PC-3 (cell line): ENCODE data around the gene PSMA3. TPM values are rescaled to one million over a fixed set of nuclear protein-coding genes. Genes with fewer than 3 reads are reported as not detected.

Experiments used
- ATAC-seq: fragments of 200-7000 bp; cut with Tn5 transposase; 2 replicates; pipeline ENCODE4 v1.9.1; 2020; ENCODE audit warnings: mild to moderate bottlenecking, moderate library complexity
- BruUV-seq: library from RNA; stranded (reverse); fragments of 400-500 nt; replicated peaks from 2 replicates; lab custom pipeline; 2021; lab: Mats Ljungman, UMichigan
- CTCF ChIA-PET: fragments of 300-600 bp; sonication (Branson Sonifier 250); formaldehyde crosslinking; loops from one replicate; lab custom pipeline; 2022; ENCODE audit warnings: antibody characterized with exemption; lab: Charles Lee
- POLR2A ChIA-PET: fragments of 300-600 bp; sonication (Branson Sonifier 250); formaldehyde crosslinking; loops from one replicate; lab custom pipeline; 2022; ENCODE audit warnings: antibody characterized with exemption; ENCODE audit not compliant: unreplicated experiment; lab: Charles Lee
- DNase-seq: peaks from one replicate; pipeline ENCODE4 v3.0.0-alpha.2; 2015
- H2AFZ ChIP-seq: fragments of 300-600 bp; sonication (generic); 2 replicates; pipeline ENCODE4 v1.6.0; 2016; ENCODE audit warnings: antibody characterized with exemption, low read length
- H3F3A ChIP-seq: fragments of 300-600 bp; sonication (generic); one replicate; pipeline ENCODE4 v1.6.0; 2017; ENCODE audit warnings: antibody characterized with exemption, low read length, control low read depth, mild to moderate bottlenecking; ENCODE audit not compliant: unreplicated experiment
- H3K27ac ChIP-seq: fragments of 300-600 bp; sonication (generic); 2 replicates; pipeline ENCODE4 v1.5.1; 2016; ENCODE audit warnings: mild to moderate bottlenecking, low read length
- H3K27me3 ChIP-seq: fragments of 300-600 bp; sonication (generic); 2 replicates; pipeline ENCODE4 v1.6.1; 2016; ENCODE audit warnings: low read length, mixed read lengths
- H3K36me3 ChIP-seq: fragments of 300-600 bp; sonication (generic); 2 replicates; pipeline ENCODE4 v1.6.1; 2016; ENCODE audit warnings: low read depth, mixed run types, low read length, mixed read lengths
- H3K4me1 ChIP-seq: fragments of 300-600 bp; sonication (generic); 2 replicates; pipeline ENCODE4 v1.5.1; 2016; ENCODE audit warnings: low read length; ENCODE audit not compliant: insufficient read depth
- H3K4me2 ChIP-seq: fragments of 300-600 bp; sonication (generic); 2 replicates; pipeline ENCODE4 v1.6.0; 2016; ENCODE audit warnings: low read length
- H3K4me3 ChIP-seq: fragments of 300-600 bp; sonication (generic); 2 replicates; pipeline ENCODE4 v1.5.1; 2016; ENCODE audit warnings: mild to moderate bottlenecking, low read length, mixed read lengths
- H3K79me2 ChIP-seq: fragments of 300-600 bp; sonication (generic); 2 replicates; pipeline ENCODE4 v1.6.1; 2017; ENCODE audit warnings: low read length, mixed read lengths
- H3K9ac ChIP-seq: fragments of 300-600 bp; sonication (generic); 2 replicates; pipeline ENCODE4 v1.6.0; 2016; ENCODE audit warnings: mild to moderate bottlenecking, low read length
- H3K9me2 ChIP-seq: fragments of 300-600 bp; sonication (generic); replicated peaks from 2 replicates; pipeline ENCODE4 v1.6.1; 2016; ENCODE audit warnings: mixed run types, low read length, mixed read lengths
- H3K9me3 ChIP-seq: fragments of 300-600 bp; sonication (generic); 2 replicates; pipeline ENCODE4 v1.6.1; 2016; ENCODE audit warnings: low read length, mixed read lengths
- H4K20me1 ChIP-seq: fragments of 300-600 bp; sonication (generic); 2 replicates; pipeline ENCODE4 v1.6.1; 2016; ENCODE audit warnings: low read length, mixed read lengths
- EZH2 ChIP-seq: fragments of 300-600 bp; sonication (generic); IDR thresholded peaks from one replicate; pipeline ENCODE4 v1.6.1; 2017; ENCODE audit warnings: antibody characterized with exemption, mild to moderate bottlenecking, low read length; ENCODE audit not compliant: unreplicated experiment
- EZH2phosphoT487 ChIP-seq: fragments of 300-600 bp; sonication (generic); IDR thresholded peaks from 2 replicates; pipeline ENCODE4 v1.6.1; 2018; ENCODE audit warnings: mild to moderate bottlenecking, antibody characterized with exemption, low read length, borderline replicate concordance
- intact Hi-C: fragments of 100-400 bp; cut with micrococcal nuclease; formaldehyde crosslinking; loops from 2 replicates; pipeline ENCODE4 v1.9.0; 2023
- total RNA-seq: library from RNA; depleted of rRNA; stranded (reverse); fragments of >200 nt; gene quantifications from 2 replicates; pipeline ENCODE4 v1.2.3, GENCODE V29; 2014
- TF ChIP-seq, protein P1 (sequence below): fragments of 300-600 bp; sonication (generic); conservative IDR thresholded peaks from 2 replicates; pipeline ENCODE4 v1.5.1; 2017; ENCODE audit warnings: antibody characterized with exemption, low read depth, mild to moderate bottlenecking, low read length

The PSMA3 gene
- total RNA-seq, 1 experiment from 2014 or later = 669 TPM

DNA sequence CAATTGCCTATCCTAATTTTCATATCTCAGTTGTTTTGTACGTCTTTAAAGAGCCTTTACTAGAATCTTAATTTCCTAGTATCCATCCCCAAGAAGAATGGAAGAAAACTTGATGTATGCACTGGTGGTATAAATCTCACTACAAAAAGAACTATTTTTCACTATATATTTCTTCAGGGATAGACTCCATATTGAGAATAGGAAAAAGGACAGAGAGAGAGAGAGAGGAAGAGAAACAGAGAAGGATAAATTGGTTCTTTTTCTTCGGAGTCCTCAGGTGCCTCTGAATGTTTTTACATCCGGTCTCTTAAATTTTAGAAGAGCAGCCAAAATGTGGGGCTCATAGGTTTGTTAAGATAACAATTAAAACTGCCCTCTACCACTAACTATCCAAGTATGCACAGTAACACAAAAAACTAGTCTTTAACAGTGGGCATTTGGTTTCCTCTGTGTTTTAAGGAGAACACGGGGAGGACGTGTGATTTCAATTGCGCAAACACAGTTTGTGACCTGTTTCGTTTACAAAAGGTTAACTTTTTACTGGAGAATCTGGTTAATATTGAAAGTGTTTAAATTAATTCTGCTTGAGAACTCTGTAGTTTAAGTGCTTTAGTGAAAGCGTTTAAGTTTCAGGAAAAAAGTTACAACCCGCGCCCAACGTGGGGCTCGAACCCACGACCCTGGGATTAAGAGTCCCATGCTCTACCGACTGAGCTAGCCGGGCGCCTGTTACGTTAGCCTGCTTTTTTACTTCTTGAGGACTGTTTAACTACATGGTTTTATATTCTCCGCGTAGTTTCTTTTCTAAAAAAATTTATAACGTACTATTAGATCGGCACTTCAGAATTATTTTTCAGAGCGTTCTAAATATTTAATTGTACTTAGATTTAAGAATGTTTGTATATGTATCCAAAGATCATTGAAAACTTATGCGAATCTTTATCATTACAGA, 5.1 kb upstream of the PSMA3 start:
- BruUV-seq = no TSS peak
- H3K27me3 ChIP-seq = no peaks in the 10 kb centered on the region
- TF ChIP-seq, protein P1, sequence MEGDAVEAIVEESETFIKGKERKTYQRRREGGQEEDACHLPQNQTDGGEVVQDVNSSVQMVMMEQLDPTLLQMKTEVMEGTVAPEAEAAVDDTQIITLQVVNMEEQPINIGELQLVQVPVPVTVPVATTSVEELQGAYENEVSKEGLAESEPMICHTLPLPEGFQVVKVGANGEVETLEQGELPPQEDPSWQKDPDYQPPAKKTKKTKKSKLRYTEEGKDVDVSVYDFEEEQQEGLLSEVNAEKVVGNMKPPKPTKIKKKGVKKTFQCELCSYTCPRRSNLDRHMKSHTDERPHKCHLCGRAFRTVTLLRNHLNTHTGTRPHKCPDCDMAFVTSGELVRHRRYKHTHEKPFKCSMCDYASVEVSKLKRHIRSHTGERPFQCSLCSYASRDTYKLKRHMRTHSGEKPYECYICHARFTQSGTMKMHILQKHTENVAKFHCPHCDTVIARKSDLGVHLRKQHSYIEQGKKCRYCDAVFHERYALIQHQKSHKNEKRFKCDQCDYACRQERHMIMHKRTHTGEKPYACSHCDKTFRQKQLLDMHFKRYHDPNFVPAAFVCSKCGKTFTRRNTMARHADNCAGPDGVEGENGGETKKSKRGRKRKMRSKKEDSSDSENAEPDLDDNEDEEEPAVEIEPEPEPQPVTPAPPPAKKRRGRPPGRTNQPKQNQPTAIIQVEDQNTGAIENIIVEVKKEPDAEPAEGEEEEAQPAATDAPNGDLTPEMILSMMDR = no peak
- TF ChIP-seq EZH2phosphoT487 = no peak
- no peak for TF ChIP-seq EZH2
- POLR2A ChIA-PET = no interaction called here
- intact Hi-C loops = loop anchor here (1.0 to 10.0 kb wide), 2 partner anchors 59 to 1245 kb away; partner anchors contain the start of genes ARID4A, JKAMP and L3HYPDH
- H3K9me3 ChIP-seq = no peaks in the 10 kb centered on the region
- H3K4me1 ChIP-seq = peaks cover 14% of the 10 kb centered on the region
- no peaks in the 10 kb centered on the region for H3K9me2 ChIP-seq
- CTCF ChIA-PET = no interaction called here
- ATAC-seq = peak; percentile 37
- no peaks in the 10 kb centered on the region for H3K79me2 ChIP-seq
- H4K20me1 ChIP-seq = no peaks in the 10 kb centered on the region
- H3K36me3 ChIP-seq = no peaks in the 10 kb centered on the region
- H3K4me3 ChIP-seq = peak overlapping the region; percentile 72
- peaks cover 6% of the 10 kb centered on the region for H3F3A ChIP-seq
- DNase-seq = peak; percentile 98
- H3K9ac ChIP-seq = peak overlapping the region; percentile 24
- H3K27ac ChIP-seq = no peak overlapping the region
- peak overlapping the region; percentile 79 for H3K4me2 ChIP-seq
- H2AFZ ChIP-seq = peak overlapping the region; percentile 75

DNA sequence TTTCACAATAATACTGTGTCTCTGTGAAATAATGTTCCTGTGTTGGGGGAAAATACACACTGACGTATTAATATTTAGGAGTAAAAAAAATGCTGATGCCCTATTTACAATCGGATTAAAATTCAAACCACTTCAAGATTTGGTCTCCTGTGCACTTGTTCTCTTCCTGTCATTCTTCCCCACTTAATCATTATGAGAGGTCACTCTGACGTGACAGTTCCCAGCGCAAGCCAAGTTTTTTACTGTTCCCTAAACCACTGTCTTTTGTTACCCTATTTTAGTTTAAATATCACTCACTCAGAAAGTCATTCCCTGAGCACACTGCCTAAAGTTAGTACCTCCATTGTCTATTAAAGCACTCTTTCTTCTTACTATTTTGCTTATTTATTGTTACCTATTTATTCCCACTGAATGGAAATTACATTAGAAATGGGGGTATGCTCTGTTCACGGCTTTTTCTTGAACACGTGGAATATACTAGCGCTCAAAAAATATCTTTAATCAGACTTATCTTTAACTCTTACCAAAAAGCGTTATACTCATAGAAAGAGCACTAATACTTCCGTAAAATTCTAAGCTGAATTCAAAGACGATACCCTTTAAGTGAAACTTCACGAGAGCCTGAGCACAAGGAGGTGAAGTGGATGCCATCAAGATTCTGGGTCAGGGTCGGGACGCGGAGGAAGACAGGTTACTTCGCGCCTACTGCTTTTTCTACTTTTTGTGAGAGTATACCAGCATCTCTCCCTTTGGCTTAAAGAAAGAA, 670 bp upstream of the PSMA3 start:
- Histone ChIP-seq H4K20me1 (peaks cover 29% of the 10 kb centered on the region), H3K27me3 (no peaks in the 10 kb centered on the region), H3K9ac (peak overlapping the region; percentile 90), H2AFZ (peak overlapping the region; percentile 88), H3K9me2 (no peaks in the 10 kb centered on the region), H3K4me1 (peaks cover 30% of the 10 kb centered on the region), H3F3A (peaks cover 14% of the 10 kb centered on the region), H3K27ac (peak overlapping the region; percentile 87), H3K36me3 (peaks cover 19% of the 10 kb centered on the region), H3K9me3 (no peaks in the 10 kb centered on the region), H3K4me3 (peak overlapping the region; percentile 76), H3K4me2 (peak overlapping the region; percentile 88), H3K79me2 (peaks cover 43% of the 10 kb centered on the region)
- POLR2A ChIA-PET = interaction anchor here (0.6 to 1.3 kb wide), 2 partner anchors 54 to 80 kb away, joined by 4 to 19 read pairs; partner anchors contain the start of gene ARID4A
- DNase-seq (peak; percentile 94), ATAC-seq (peak; percentile 34)
- intact Hi-C loops = loop anchor here (1.0 to 10.0 kb wide), 4 partner anchors 45 to 1241 kb away; partner anchors contain the start of genes ARID4A, JKAMP and L3HYPDH
- CTCF ChIA-PET = no interaction called here
- BruUV-seq = TSS peak; percentile 93
- TF ChIP-seq, protein P1 = 0 out of 2 replicates have a peak, but pooled peaks have one; percentile 29
- no peak for TF ChIP-seq EZH2
